Progenitor cell of endocrine pancreas (in vitro differentiated cells): ENCODE results near the gene LTBP1. TPM values are rescaled to one million over a fixed set of nuclear protein-coding genes. Genes with fewer than 3 reads are reported as not detected.

Experiments
- DNase-seq: peaks from one replicate; pipeline ENCODE4 v3.0.0; 2021; ENCODE audit warnings: low spot score; ENCODE audit not compliant: unreplicated experiment
- H3K27ac Mint-ChIP-seq: 2 replicates; pipeline ENCODE4 v1.8.0; 2021; ENCODE audit warnings: mild to moderate bottlenecking, moderate library complexity, mixed read lengths
- H3K27me3 Mint-ChIP-seq: 2 replicates; pipeline ENCODE4 v1.8.0; 2021; ENCODE audit warnings: mixed read lengths
- H3K36me3 Mint-ChIP-seq: 2 replicates; pipeline ENCODE4 v1.8.0; 2022; ENCODE audit warnings: mixed read lengths; ENCODE audit not compliant: insufficient read depth
- H3K4me1 Mint-ChIP-seq: 2 replicates; pipeline ENCODE4 v1.8.0; 2021; ENCODE audit warnings: low read depth, mixed read lengths
- H3K4me3 Mint-ChIP-seq: 2 replicates; pipeline ENCODE4 v1.8.0; 2021; ENCODE audit warnings: low read depth, mild to moderate bottlenecking, moderate library complexity, mixed read lengths
- H3K9me3 Mint-ChIP-seq: 2 replicates; pipeline ENCODE4 v1.8.0; 2021; ENCODE audit warnings: low read depth, mixed read lengths
- CTCF ChIP-seq: fragments of 200-600 bp; sonication (generic); IDR thresholded peaks from one replicate; pipeline ENCODE4 v1.5.0; 2021; ENCODE audit warnings: antibody characterized with exemption, mild to moderate bottlenecking; ENCODE audit not compliant: unreplicated experiment
- total RNA-seq: library from RNA; stranded (reverse); gene quantifications from 2 replicates; pipeline ENCODE4 v1.2.1, GENCODE V29; 2021

Gene LTBP1
- total RNA-seq, 1 donor from 2014 or later: 63.0 TPM

DNA sequence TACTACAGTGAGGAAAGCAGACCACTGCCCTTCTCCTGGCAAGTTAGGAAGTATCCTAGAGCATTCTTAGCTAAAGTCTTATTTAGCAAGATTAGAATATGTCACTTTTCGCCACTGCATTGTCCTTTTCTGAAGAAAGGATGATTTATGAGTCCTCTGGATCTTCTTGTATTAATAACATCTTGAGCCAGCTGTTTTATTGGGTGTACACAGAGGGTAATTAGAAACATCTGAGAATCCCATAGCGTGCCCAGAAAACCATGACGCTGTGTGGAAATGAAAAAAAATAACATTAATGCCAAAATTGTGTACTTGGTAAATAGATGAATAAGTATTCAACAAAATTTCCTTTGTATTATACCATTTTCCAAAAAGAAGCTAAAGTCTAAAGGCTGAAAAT is 198.7 kb downstream of the LTBP1 start:
- Mint-ChIP-seq H3K4me3 (no peak overlapping the region), H3K36me3 (peaks cover 5% of the 10 kb centered on the region), H3K27ac (no peak overlapping the region), H3K27me3 (no peaks in the 10 kb centered on the region), H3K4me1 (no peaks in the 10 kb centered on the region), H3K9me3 (no peaks in the 10 kb centered on the region)
- no peak for DNase-seq
- no peak for TF ChIP-seq CTCF

DNA sequence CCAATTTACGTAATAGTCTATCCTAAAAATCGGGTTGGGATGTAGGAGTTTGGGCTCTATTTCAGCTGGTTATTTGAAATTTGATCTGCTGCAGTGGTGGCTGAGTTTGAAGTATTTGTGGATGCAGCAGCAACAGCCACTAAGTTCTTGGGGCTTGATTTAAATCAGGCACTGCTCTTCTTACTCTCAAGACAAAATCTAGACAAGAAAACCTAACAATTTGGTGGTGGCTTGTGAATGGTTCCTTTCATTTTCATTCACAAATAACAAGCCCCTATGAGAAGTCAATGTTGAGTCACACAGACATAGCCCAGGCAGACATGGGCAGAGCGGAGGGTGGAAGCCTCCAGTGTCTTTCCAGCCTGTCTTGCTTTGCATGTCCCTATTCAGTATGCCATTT is 199.3 kb downstream of the LTBP1 start:
- no peak overlapping the region for H3K27ac Mint-ChIP-seq
- H3K9me3 Mint-ChIP-seq: no peaks in the 10 kb centered on the region

GRCh38 chr2:33153008-33153407 is 206.3 kb downstream of the LTBP1 start:
- Mint-ChIP-seq H3K27me3 (no peaks in the 10 kb centered on the region), H3K9me3 (no peaks in the 10 kb centered on the region), H3K4me3 (no peak overlapping the region), H3K36me3 (peaks cover 2% of the 10 kb centered on the region), H3K27ac (no peak overlapping the region), H3K4me1 (no peaks in the 10 kb centered on the region)
- no peak for TF ChIP-seq CTCF
- DNase-seq: no peak

More for the DNA sequence above, 199.3 kb downstream of the LTBP1 start:
- Mint-ChIP-seq H3K36me3 (peaks cover 5% of the 10 kb centered on the region), H3K4me1 (no peaks in the 10 kb centered on the region), H3K4me3 (no peak overlapping the region), H3K27me3 (no peaks in the 10 kb centered on the region)
- no peak for TF ChIP-seq CTCF
- no peak for DNase-seq

- Mint-ChIP-seq H3K4me3 (no peak overlapping the region), H3K9me3 (no peaks in the 10 kb centered on the region), H3K36me3 (no peaks in the 10 kb centered on the region), H3K27ac (no peak overlapping the region), H3K27me3 (no peaks in the 10 kb centered on the region), H3K4me1 (no peaks in the 10 kb centered on the region)
- TF ChIP-seq CTCF: no peak
- no peak for DNase-seq
These were observed 211.8 kb downstream of the LTBP1 start for GRCh38 chr2:33158482-33159003.

GRCh38 chr2:33160191-33160590 is 213.4 kb downstream of the LTBP1 start:
- Mint-ChIP-seq H3K9me3 (no peaks in the 10 kb centered on the region), H3K4me3 (no peak overlapping the region), H3K36me3 (no peaks in the 10 kb centered on the region), H3K27me3 (no peaks in the 10 kb centered on the region), H3K4me1 (no peaks in the 10 kb centered on the region), H3K27ac (no peak overlapping the region)
- no peak for TF ChIP-seq CTCF
- DNase-seq: no peak
